IMR-90 (cell line): Measurements from ENCODE around the gene PLA2G3. TPM values are rescaled to one million over a fixed set of nuclear protein-coding genes. Genes with fewer than 3 reads are reported as not detected.

Experiments
- ATAC-seq: fragments of 200-7000 bp; cut with Tn5 transposase; 2 replicates; pipeline ENCODE4 v1.9.1; 2020; ENCODE audit warnings: low read depth, mild to moderate bottlenecking, moderate library complexity
- BruUV-seq: library from RNA; stranded (reverse); fragments of 400-500 nt; replicated peaks from 2 replicates; lab custom pipeline; 2021; lab: Mats Ljungman, UMichigan
- CTCF ChIA-PET: fragments of 300-600 bp; formaldehyde crosslinking; extraction: SDS; loops from one replicate; lab custom pipeline; 2021; ENCODE audit warnings: antibody characterized with exemption; lab: Yijun Ruan, JAX
- POLR2A ChIA-PET: fragments of 300-600 bp; sonication (Branson Sonifier 250); formaldehyde crosslinking; loops from one replicate; lab custom pipeline; 2022; ENCODE audit warnings: antibody characterized with exemption; ENCODE audit not compliant: unreplicated experiment; lab: Charles Lee
- DNase-seq: peaks from one replicate; pipeline ENCODE4 v3.0.0; 2013
- H2AFZ ChIP-seq: replicated peaks from 2 replicates; pipeline ENCODE3; 2013; ENCODE audit warnings: low read length, mild to moderate bottlenecking; ENCODE audit not compliant: poor library complexity
- H2AK5ac ChIP-seq: 2 replicates; pipeline ENCODE4 v1.6.1; 2013; ENCODE audit warnings: low read depth, low read length, inconsistent platforms
- H2AK9ac ChIP-seq: replicated peaks from 2 replicates; pipeline ENCODE3; 2013; ENCODE audit warnings: mild to moderate bottlenecking, low read depth, low read length, moderate library complexity; ENCODE audit not compliant: poor library complexity
- H2BK120ac ChIP-seq: 2 replicates; pipeline ENCODE4 v1.6.1; 2013; ENCODE audit warnings: low read depth, low read length, inconsistent platforms
- H2BK15ac ChIP-seq: 3 replicates; pipeline ENCODE4 v1.6.1; 2013; ENCODE audit warnings: low read depth, low read length, inconsistent platforms
- H2BK20ac ChIP-seq: 2 replicates; pipeline ENCODE4 v1.6.1; 2013; ENCODE audit warnings: low read depth, mild to moderate bottlenecking, inconsistent platforms, low read length, moderate library complexity
- H2BK5ac ChIP-seq: 2 replicates; pipeline ENCODE4 v1.6.1; 2013; ENCODE audit warnings: mild to moderate bottlenecking, low read depth, low read length, inconsistent platforms; ENCODE audit not compliant: poor library complexity, severe bottlenecking
- H3K14ac ChIP-seq: replicated peaks from 2 replicates; pipeline ENCODE4 v1.6.1; 2013; ENCODE audit warnings: low read depth, low read length, inconsistent platforms
- H3K18ac ChIP-seq: 2 replicates; pipeline ENCODE4 v1.6.1; 2013; ENCODE audit warnings: low read depth, low read length, control low read depth
- H3K23ac ChIP-seq: 2 replicates; pipeline ENCODE4 v1.6.1; 2013; ENCODE audit warnings: low read depth, low read length, inconsistent platforms
- H3K27ac ChIP-seq: 2 replicates; pipeline ENCODE4 v1.5.1; 2013; ENCODE audit warnings: mild to moderate bottlenecking, control low read depth, low read length; ENCODE audit not compliant: insufficient read depth
- H3K27me3 ChIP-seq: 2 replicates; pipeline ENCODE4 v1.6.1; 2013; ENCODE audit warnings: low read length; ENCODE audit not compliant: control insufficient read depth, insufficient read depth
- H3K36me3 ChIP-seq: 2 replicates; pipeline ENCODE4 v1.6.1; 2013; ENCODE audit warnings: low read length, mixed read lengths; ENCODE audit not compliant: control insufficient read depth, insufficient read depth
- H3K4ac ChIP-seq: 2 replicates; pipeline ENCODE4 v1.6.1; 2013; ENCODE audit warnings: low read depth, low read length, inconsistent platforms
- H3K4me1 ChIP-seq: 2 replicates; pipeline ENCODE4 v1.6.1; 2013; ENCODE audit warnings: low read length, mixed read lengths; ENCODE audit not compliant: control insufficient read depth, insufficient read depth
- H3K4me2 ChIP-seq: 2 replicates; pipeline ENCODE4 v1.6.1; 2013; ENCODE audit warnings: low read depth, mild to moderate bottlenecking, control low read depth, low read length, moderate library complexity
- H3K4me3 ChIP-seq: 2 replicates; pipeline ENCODE4 v1.5.1; 2013; ENCODE audit warnings: low read depth, mild to moderate bottlenecking, control low read depth, low read length, moderate library complexity; ENCODE audit not compliant: insufficient read depth
- H3K56ac ChIP-seq: 2 replicates; pipeline ENCODE4 v1.6.1; 2013; ENCODE audit warnings: low read length, inconsistent platforms; ENCODE audit not compliant: insufficient read depth; ENCODE audit errors: extremely low read depth
- H3K79me1 ChIP-seq, 2 experiments: 2 replicates each; pipeline ENCODE4 v1.6.1; 2013; ENCODE audit warnings: low read length in 2 of 2, inconsistent platforms in 1 of 2, low read depth in 1 of 2
- H3K9ac ChIP-seq: 2 replicates; pipeline ENCODE4 v1.6.1; 2013; ENCODE audit warnings: low read depth, low read length, control low read depth
- H3K9me1 ChIP-seq: 2 replicates; pipeline ENCODE4 v1.6.1; 2013; ENCODE audit warnings: low read length, inconsistent platforms; ENCODE audit not compliant: insufficient read depth
- H3K9me3 ChIP-seq: 2 replicates; pipeline ENCODE4 v1.6.1; 2013; ENCODE audit warnings: low read length; ENCODE audit not compliant: control insufficient read depth, insufficient read depth
- H4K20me1 ChIP-seq: 2 replicates; pipeline ENCODE4 v1.6.1; 2013; ENCODE audit warnings: low read length, inconsistent platforms; ENCODE audit not compliant: insufficient read depth
- H4K5ac ChIP-seq: 2 replicates; pipeline ENCODE4 v1.6.1; 2013; ENCODE audit warnings: mild to moderate bottlenecking, low read depth, low read length, control low read depth
- H4K8ac ChIP-seq, 2 experiments: 2 replicates each; pipeline ENCODE4 v1.6.1; 2013; ENCODE audit warnings: low read depth in 2 of 2, low read length in 2 of 2, control low read depth in 1 of 2, inconsistent platforms in 1 of 2
- H4K91ac ChIP-seq: 2 replicates; pipeline ENCODE4 v1.6.1; 2013; ENCODE audit warnings: low read depth, low read length, inconsistent platforms; ENCODE audit not compliant: insufficient read depth
- FOS ChIP-seq: fragments of 150-350 bp; IDR thresholded peaks from 2 replicates; pipeline ENCODE4 v1.6.1; 2016; ENCODE audit warnings: low read depth, low read length
- MAFK ChIP-seq: IDR thresholded peaks from 2 replicates; pipeline ENCODE4 v1.6.1; 2012; ENCODE audit warnings: low read depth, low read length, improper control_type of control experiment
- RAD21 ChIP-seq: IDR thresholded peaks from 2 replicates; pipeline ENCODE4 v1.6.1; 2012; ENCODE audit warnings: low read length, improper control_type of control experiment
- USF2 ChIP-seq: fragments of 150-350 bp; IDR thresholded peaks from 2 replicates; pipeline ENCODE4 v1.6.1; 2017; ENCODE audit warnings: mild to moderate bottlenecking, antibody characterized with exemption, low read length, low read depth
- WGBS, 2 experiments: methylation state at CpG; one replicate each; pipeline versions ENCODE4 v1.1.5 to v1.1.7; 2013; ENCODE audit warnings: missing lambda C conversion rate in 2 of 2; ENCODE audit not compliant: insufficient read length in 1 of 2; ENCODE audit errors: extremely low coverage in 2 of 2; 5-methylcytosine and 5-hydroxymethylcytosine counted together
- dilution Hi-C: fragments of 300-500 bp; cut with HindIII; formaldehyde crosslinking; loops from one replicate; pipeline ENCODE4 v1.14.3; 2018; ENCODE audit warnings: low sequenced_read_pairs; ENCODE audit not compliant: unreplicated experiment
- in situ Hi-C: fragments of 300-500 bp; cut with MboI; formaldehyde crosslinking; loops from 3 replicates; pipeline ENCODE4 v1.14.3; 2019; ENCODE audit warnings: low sequenced_read_pairs, inconsistent platforms, mixed read lengths
- intact Hi-C: fragments of 100-400 bp; cut with micrococcal nuclease; formaldehyde crosslinking; loops from 2 replicates; pipeline ENCODE4 v1.10.0; 2022
- polyA plus RNA-seq, 3 experiments: library from polyadenylated mRNA; depleted of rRNA; stranded (reverse); fragments of >200 nt; gene quantifications; 2 replicates each; pipeline ENCODE4 v1.2.3, GENCODE V29; 2012; ENCODE audit warnings: low replicate concordance in 1 of 3
- total RNA-seq: library from RNA; depleted of rRNA; stranded (reverse); fragments of >200 nt; gene quantifications from 2 replicates; pipeline ENCODE4 v1.2.3, GENCODE V29; 2012

PLA2G3 gene
- total and polyA plus RNA-seq, 2 of the 4 experiments (the other 2 are of a cell fraction) = under 0.01 to 0.12 TPM

DNA sequence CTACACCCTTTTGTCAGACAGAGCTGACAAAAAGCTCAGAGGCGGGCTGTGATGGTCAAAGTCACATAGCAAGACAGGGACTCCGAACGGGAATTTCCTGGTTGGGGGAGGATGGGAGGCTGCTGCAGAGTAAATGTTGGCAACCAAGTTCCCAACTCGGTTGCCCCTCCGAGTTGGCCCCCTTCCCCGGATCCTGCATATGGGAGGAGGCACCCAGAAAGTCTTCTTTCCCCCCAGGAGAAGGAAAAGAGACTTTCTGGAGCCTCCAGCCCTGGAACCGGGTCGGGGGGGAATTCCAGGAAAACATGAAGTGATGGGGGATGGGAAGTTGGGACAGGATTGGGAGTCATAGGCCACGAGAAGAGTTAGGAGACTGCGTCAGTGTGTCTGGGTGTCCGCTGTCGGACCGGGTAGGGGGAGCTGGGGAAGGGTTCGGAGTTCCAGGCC lies 33.6 kb downstream of the PLA2G3 start:
- Histone ChIP-seq H3K4me1 (peaks cover 40% of the 10 kb centered on the region), H4K91ac (peak overlapping the region; percentile 89), H3K27ac (peak overlapping the region; percentile 94), H3K18ac (peak overlapping the region; percentile 81), H4K8ac (peak overlapping the region; percentile 64 to 82; a peak in 3 of 4 replicates), H2BK120ac (peak overlapping the region; percentile 40; the same call in 1 of the 2 replicates), H3K56ac (peak overlapping the region; percentile 58), H2BK5ac (peak overlapping the region; percentile 87), H3K9ac (peak overlapping the region; percentile 91), H3K23ac (peak overlapping the region; percentile 94), H2AK9ac (peak overlapping the region; percentile 100), H3K9me1 (peaks cover 18% of the 10 kb centered on the region), H3K36me3 (peaks cover 30% of the 10 kb centered on the region), H2BK20ac (no peak overlapping the region), H4K20me1 (peaks cover 25% of the 10 kb centered on the region), H3K4me3 (peak overlapping the region; percentile 90), H3K4ac (peak overlapping the region; percentile 92), H3K9me3 (no peaks in the 10 kb centered on the region), H2AFZ (peak overlapping the region; percentile 96), H4K5ac (peak overlapping the region; percentile 31), H3K14ac (peak overlapping the region; percentile 98), H3K4me2 (peak overlapping the region; percentile 96), H3K27me3 (no peaks in the 10 kb centered on the region), H3K79me1 (peaks cover 15 to 49% of the 10 kb centered on the region in 2 experiments; a peak in 3 of 4 replicates), H2AK5ac (peak overlapping the region; percentile 85), H2BK15ac (peak overlapping the region; percentile 39; the same call in 1 of the 3 replicates)
- ChIA-PET CTCF (interaction anchor here (0.6 to 2.0 kb wide), 9 partner anchors 10 to 187 kb away, joined by 3 to 12 read pairs (median 5); no protein-coding TSS in a partner anchor), POLR2A (interaction anchor here (0.6 kb wide), 1 partner anchor 81 kb away, joined by 4 read pairs; no protein-coding TSS in a partner anchor)
- no CpG with 5 or more reads among the region's 14 CpGs for WGBS, 2 experiments
- DNase-seq (peak; percentile 55), ATAC-seq (peak; percentile 0)
- intact Hi-C loops (loop anchor here (1.0 to 5.0 kb wide), 4 partner anchors 43 to 166 kb away; partner anchors contain the start of gene LIMK2), in situ Hi-C loops (no loop called here), dilution Hi-C loops (no loop called here)
- TF ChIP-seq USF2 (peak; percentile 10; the same call in 1 of the 2 replicates), MAFK (no peak), RAD21 (no peak), FOS (no peak)
- no TSS peak for BruUV-seq
